ENCODE measurements around the gene PHLPP1. TPM values are rescaled to one million over a fixed set of nuclear protein-coding genes. Genes with fewer than 3 reads are reported as not detected.
"Not testable (repeated sequence)": the region's sequence is repeated elsewhere in the genome, so short reads cannot be mapped to it uniquely, and the experiment has no call there.

The PHLPP1 gene
- polyA plus RNA-seq, 1 donor, result 11.6 TPM

- DNase-seq, result no peak
Observed at GRCh38 chr18:62899534-62899933, 184.2 kb downstream of the PHLPP1 start.

- DNase-seq, result no peak
Observed at GRCh38 chr18:62900132-62900883, 185.0 kb downstream of the PHLPP1 start.

GRCh38 chr18:62902776-62903175 lies 187.4 kb downstream of the PHLPP1 start:
- no peak for DNase-seq

GRCh38 chr18:62904396-62905285 lies 189.3 kb downstream of the PHLPP1 start:
- DNase-seq, result no peak

GRCh38 chr18:62912885-62913284 lies 197.5 kb downstream of the PHLPP1 start:
- DNase-seq, result no peak

GRCh38 chr18:62913824-62914223 lies 198.5 kb downstream of the PHLPP1 start:
- DNase-seq, result not testable (repeated sequence)

- DNase-seq, result no peak
Observed at GRCh38 chr18:62914871-62915392, 199.6 kb downstream of the PHLPP1 start.

GRCh38 chr18:62918361-62918760 lies 203.0 kb downstream of the PHLPP1 start:
- no peak for DNase-seq

GRCh38 chr18:62919109-62919838 lies 203.9 kb downstream of the PHLPP1 start:
- no peak for DNase-seq

- DNase-seq, result no peak
Observed at GRCh38 chr18:62925031-62925688, 209.8 kb downstream of the PHLPP1 start.

GRCh38 chr18:62928326-62928725 lies 213.0 kb downstream of the PHLPP1 start:
- DNase-seq, result no peak

- DNase-seq, result no peak
Observed at GRCh38 chr18:62933261-62933887, 218.0 kb downstream of the PHLPP1 start.

- DNase-seq, result no peak
Observed at GRCh38 chr18:62935994-62936393, 220.7 kb downstream of the PHLPP1 start.

GRCh38 chr18:62937065-62937464 lies 221.7 kb downstream of the PHLPP1 start:
- no peak for DNase-seq

GRCh38 chr18:62938006-62938405 lies 222.7 kb downstream of the PHLPP1 start:
- no peak for DNase-seq

GRCh38 chr18:62938487-62938886 lies 223.1 kb downstream of the PHLPP1 start:
- DNase-seq, result no peak

- peak; percentile 19 for DNase-seq
Observed at GRCh38 chr18:62939433-62939832, 224.1 kb downstream of the PHLPP1 start.

GRCh38 chr18:62939926-62940325 lies 224.6 kb downstream of the PHLPP1 start:
- no peak for DNase-seq

- no peak for DNase-seq
Observed at GRCh38 chr18:62942578-62942977, 227.2 kb downstream of the PHLPP1 start.

GRCh38 chr18:62944454-62944853 lies 229.1 kb downstream of the PHLPP1 start:
- DNase-seq, result no peak

- DNase-seq, result no peak
Observed at GRCh38 chr18:62948788-62949187, 233.4 kb downstream of the PHLPP1 start.

- no peak for DNase-seq
Observed at GRCh38 chr18:62950246-62950645, 234.9 kb downstream of the PHLPP1 start.
